ENCODE data around the gene KRT24.

The KRT24 gene

DNA sequence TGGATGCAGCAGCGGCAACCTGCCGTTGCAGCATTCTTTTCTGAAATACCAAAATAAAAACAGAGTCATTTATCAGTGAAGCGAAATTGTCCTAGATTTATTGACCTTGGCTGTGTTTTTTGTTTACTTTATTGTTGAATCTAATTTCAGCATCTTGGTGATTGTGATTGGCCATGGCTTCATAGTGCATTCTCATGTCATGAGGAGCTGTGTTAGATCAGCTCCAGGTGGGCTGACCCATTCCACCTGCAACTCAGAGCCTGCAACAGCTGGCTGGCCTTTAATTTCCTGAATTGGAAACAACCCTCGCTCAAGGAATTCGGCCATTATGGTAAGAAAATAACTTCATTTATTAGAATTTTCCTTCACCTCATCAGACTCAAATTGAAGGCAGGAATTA is 16.4 kb downstream of the KRT24 start:
- no peak for DNase-seq

DNA sequence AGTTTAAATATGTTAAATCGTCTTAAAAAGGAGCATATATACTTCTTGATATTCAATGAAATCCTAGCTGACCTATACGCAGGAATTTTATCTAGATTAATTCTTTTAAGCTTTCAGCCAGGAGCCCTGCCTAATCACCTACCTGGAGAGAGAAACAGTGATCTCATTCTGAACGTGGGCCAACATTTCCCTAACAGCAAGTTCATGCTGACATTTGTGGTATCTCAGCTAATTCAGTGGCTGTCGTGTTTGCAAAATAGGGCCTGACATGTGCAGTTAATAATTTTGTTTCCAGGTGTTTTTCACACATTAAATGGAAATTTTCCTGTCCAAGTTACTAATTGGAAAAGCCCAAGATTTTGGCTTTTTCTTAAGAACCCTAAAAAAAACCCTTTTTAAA is 17.4 kb downstream of the KRT24 start:
- no peak for DNase-seq

DNA sequence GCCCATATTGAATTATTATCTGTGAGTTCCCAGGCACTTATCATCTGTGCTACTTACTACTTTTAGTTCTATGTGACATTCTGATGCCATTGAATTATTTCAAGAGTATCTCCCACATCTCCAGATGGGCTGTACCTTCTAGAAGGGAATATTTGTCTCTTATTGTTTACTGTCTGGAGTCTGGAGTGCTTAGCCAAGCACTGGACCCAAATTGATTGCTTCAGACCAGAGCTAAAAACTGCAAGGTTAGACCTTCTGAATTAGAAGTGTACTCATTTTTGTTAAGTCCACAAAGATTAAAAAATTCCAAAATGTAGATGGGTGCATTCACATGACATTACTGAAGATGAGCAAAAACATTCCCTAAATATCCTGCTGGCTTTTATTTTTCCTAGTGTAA is 22.6 kb downstream of the KRT24 start:
- no peak for DNase-seq

DNA sequence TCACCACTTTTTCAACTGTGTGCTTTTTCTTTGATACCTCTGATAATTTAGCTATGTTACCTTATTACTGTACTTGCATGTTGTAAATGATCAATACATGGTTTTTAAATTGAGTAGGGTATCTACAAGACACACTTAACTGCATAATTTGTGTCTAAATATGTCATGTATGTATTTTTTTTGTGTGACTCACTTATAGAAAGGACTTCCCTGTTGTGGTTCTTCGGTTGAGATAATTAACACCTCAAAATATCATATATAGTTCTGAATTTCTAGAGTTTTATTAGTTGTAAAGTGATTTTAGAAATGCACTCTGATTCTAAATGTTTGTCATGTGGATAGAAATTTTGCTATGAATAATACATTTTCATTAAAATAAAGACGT is 24.0 kb downstream of the KRT24 start:
- no peak for DNase-seq

GRCh38 chr17:40678902-40679522 is 24.5 kb downstream of the KRT24 start:
- DNase-seq = no peak

- DNase-seq = no peak
Measured at GRCh38 chr17:40675905-40676304, 27.6 kb downstream of the KRT24 start.

GRCh38 chr17:40672654-40673053 is 30.9 kb downstream of the KRT24 start:
- DNase-seq = no peak

DNA sequence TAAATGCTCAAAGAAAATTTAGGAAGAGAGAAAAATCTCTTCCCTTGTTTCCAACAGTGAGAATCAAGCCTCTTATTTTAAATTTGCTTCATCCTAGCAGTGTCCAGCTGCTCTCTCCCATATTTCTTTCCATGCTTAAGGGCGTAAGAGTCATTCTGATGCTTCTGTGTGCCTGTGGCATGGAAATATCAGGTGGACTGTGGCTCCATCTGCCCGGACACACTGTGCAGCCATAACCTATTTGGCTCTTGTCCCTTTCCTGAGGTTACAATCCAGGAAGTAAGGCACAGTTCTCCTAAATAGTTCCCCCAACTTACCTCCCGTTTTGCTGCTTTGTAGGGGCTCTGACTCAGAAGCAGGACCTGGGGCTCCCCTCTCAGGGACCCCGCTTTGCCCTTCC is 32.3 kb downstream of the KRT24 start:
- no peak for DNase-seq

GRCh38 chr17:40666331-40666730 is 37.2 kb downstream of the KRT24 start:
- no peak for DNase-seq

DNA sequence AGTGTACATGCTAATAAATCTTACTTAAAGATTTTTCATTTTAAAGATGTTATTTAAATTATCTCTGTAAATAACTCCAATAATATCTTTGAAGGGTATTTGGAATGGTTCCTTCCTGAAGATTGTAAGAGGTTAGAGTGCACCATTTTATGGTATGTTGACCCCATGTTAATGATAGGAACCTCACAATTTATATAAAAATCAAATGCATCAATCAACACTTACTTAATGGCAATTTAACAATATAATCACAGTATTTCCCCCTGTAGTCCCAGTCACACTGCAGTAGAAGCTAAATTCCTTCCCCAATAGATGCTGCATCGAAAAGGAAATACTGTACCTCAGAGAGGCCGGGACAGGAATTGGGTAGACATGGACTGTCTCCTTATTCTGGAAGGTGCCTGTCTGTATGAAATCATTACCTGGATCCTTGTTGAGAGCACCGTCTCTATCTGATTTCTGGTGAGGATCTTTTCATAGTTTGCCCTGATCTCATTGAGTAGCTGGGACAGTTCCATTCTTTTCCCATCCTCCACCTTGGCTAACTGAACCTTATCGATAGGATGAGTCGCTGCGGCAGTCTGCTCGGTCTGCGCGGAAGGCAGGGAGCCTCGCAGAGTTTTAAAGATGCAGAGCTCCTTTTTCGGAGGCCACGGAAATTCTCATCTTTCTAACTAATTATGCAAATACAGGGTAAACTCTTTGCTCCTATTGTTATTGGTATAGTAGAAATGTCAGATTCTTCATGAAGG is 38.8 kb downstream of the KRT24 start, which contains the start of gene KRT222:
Gene KRT222, minus strand, starts transcription at position 596 of the 752 bp plus-strand sequence. Its CDS starts 78 bp downstream, at position 518.
- no peak for DNase-seq

- no peak for DNase-seq
Measured at GRCh38 chr17:40663252-40663651, 40.3 kb downstream of the KRT24 start.

DNA sequence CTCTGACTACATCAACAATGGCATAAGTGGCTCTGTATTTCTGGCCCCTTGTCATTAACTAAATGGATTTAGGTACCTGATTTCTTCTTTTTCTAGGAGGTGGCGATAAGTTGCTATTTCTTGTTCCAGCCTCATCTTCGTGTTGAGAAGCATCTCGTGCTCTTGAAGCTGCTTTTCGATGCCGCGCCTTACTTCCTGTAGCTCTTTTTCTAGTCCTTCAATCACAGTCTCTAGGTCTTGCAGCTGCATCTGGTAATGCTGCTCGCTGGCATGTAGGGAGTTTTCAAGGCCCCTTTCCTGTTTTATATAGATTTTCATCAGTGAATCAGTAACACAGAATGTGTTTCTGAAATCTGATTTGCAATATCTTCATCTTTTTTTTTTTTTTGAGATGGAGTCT is 43.6 kb downstream of the KRT24 start:
- DNase-seq = no peak

GRCh38 chr17:40658396-40658795 is 45.2 kb downstream of the KRT24 start:
- no peak for DNase-seq

- DNase-seq = no peak
Measured at GRCh38 chr17:40651939-40652338, 51.6 kb downstream of the KRT24 start.

GRCh38 chr17:40648384-40648968 is 55.1 kb downstream of the KRT24 start:
- DNase-seq = no peak

Data from NK-92 treated with Interleukin-12 subunit alpha and Interleukin-12 subunit beta, amount 100 ng/mL, for 24 hours (cell line).